ENCODE measurements around the gene PTGER3. TPM values are rescaled to one million over a fixed set of nuclear protein-coding genes. Genes with fewer than 3 reads are reported as not detected.

PTGER3 gene
- total RNA-seq, 1 donor, result 0.86 TPM

- no peak overlapping the region for H3K4me3 ChIP-seq (ENCODE audit: low read depth, low read length)
- TF ChIP-seq CTCF (IDR thresholded peaks at IDR 0.05; ENCODE audit: insufficient read depth, low read depth, low read length), result no peak
- no peak for DNase-seq (ENCODE audit: low read depth)
Observed at GRCh38 chr1:71043065-71043464, 4.6 kb downstream of the PTGER3 start.

GRCh38 chr1:71041806-71042205, 5.8 kb downstream of the PTGER3 start:
- TF ChIP-seq CTCF (IDR thresholded peaks at IDR 0.05; ENCODE audit: insufficient read depth, low read depth, low read length), result no peak
- H3K4me3 ChIP-seq (ENCODE audit: low read depth, low read length), result no peak overlapping the region
- DNase-seq (ENCODE audit: low read depth), result no peak

- no peak for DNase-seq (ENCODE audit: low read depth)
- no peak overlapping the region for H3K4me3 ChIP-seq (ENCODE audit: low read depth, low read length)
- TF ChIP-seq CTCF (IDR thresholded peaks at IDR 0.05; ENCODE audit: insufficient read depth, low read depth, low read length), result no peak
Observed at GRCh38 chr1:71039661-71040262, 7.9 kb downstream of the PTGER3 start.

GRCh38 chr1:71038942-71039341, 8.7 kb downstream of the PTGER3 start:
- no peak for TF ChIP-seq CTCF (IDR thresholded peaks at IDR 0.05; ENCODE audit: insufficient read depth, low read depth, low read length)
- no peak overlapping the region for H3K4me3 ChIP-seq (ENCODE audit: low read depth, low read length)
- DNase-seq (ENCODE audit: low read depth), result no peak

GRCh38 chr1:71037829-71038620, 9.6 kb downstream of the PTGER3 start:
- TF ChIP-seq CTCF (IDR thresholded peaks at IDR 0.05; ENCODE audit: insufficient read depth, low read depth, low read length), result no peak
- H3K4me3 ChIP-seq (ENCODE audit: low read depth, low read length), result no peak overlapping the region

GRCh38 chr1:71037066-71037465, 10.6 kb downstream of the PTGER3 start:
- TF ChIP-seq CTCF (IDR thresholded peaks at IDR 0.05; ENCODE audit: insufficient read depth, low read depth, low read length), result no peak
- DNase-seq (ENCODE audit: low read depth), result no peak
- no peak overlapping the region for H3K4me3 ChIP-seq (ENCODE audit: low read depth, low read length)

More at GRCh38 chr1:71037829-71038620, 9.6 kb downstream of the PTGER3 start:
- no peak for DNase-seq (ENCODE audit: low read depth)

All from fibroblast of villous mesenchyme (primary cell).